ENCODE data around the gene DLG5.

DLG5 gene

DNA sequence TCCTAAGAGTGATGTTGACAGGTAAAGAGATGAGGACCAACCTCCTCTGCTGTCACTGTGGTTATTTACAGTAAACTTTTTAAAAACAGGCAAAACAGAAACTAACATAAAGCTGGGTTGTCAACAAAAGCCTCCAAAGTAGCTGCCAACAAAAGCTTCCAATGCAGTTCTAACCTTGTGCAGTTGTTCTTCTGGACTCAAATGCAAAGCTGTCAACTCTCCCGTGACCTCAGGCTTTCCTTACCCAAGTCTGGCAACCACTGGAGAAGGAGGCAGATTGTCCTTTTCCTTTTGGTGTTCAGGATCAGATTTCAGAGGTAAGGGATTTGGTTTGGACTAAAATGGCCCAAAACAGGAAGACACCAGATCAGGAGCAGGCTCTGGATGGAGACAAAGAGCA, 63.1 kb downstream of the DLG5 start:
- DNase-seq, result no peak

DNA sequence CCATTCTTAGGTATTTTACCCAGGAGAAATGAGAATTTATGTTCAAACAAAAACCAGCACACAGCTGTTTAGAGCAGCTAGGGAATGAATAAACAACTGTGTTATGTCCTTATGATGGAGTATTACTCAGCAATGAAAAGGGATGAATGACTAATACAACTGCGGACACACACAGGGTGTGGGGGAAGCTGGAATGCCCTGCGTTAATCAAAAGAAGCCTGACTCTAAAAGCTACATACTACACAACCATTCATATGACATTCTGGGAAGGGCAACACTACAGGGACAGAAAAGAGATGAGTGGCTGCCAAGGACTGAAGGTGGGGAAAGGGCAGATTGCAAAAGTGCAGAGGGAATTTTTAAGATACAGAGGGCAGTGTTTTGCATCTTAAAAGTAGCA, 64.0 kb downstream of the DLG5 start:
- no peak for DNase-seq

DNA sequence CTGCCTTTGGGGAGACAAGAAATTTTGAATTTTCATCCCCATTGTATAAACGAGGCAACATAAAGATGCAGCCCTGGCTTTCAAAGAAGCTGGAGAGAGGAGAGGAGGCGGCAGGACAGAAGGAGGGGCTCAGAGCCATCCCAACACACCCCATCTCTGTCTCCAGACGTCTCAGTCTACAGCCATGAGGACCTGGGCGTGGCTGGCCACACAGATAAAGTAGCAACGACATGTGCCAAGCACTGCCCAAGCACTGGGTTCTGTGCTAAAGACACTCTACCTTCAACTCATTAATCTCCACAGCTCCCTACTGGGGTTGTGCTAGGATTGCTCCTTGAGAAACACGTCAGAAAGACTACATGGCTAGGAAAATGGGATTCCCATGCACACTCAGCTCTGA, 65.2 kb downstream of the DLG5 start:
- no peak for DNase-seq

DNA sequence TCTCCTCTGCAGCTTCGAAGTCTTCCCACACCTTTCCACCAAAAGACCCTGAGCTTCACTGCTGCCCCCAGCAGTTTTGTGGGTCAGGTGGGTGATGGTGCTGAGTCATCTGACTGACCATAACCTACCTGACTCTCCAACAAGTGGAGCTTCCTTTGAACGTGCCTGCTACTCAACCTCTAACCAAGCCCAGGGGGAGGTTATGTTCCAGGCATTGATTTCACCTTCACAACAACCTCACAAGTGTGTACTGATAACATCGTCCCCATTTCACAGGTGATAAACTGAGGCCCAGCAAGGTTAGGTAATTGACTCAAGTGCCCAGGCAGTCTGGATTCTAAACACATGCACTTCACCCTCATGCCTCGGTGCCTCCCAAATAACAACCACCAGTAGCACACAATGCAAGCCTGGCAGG, 66.7 kb downstream of the DLG5 start:
- no peak for DNase-seq

DNA sequence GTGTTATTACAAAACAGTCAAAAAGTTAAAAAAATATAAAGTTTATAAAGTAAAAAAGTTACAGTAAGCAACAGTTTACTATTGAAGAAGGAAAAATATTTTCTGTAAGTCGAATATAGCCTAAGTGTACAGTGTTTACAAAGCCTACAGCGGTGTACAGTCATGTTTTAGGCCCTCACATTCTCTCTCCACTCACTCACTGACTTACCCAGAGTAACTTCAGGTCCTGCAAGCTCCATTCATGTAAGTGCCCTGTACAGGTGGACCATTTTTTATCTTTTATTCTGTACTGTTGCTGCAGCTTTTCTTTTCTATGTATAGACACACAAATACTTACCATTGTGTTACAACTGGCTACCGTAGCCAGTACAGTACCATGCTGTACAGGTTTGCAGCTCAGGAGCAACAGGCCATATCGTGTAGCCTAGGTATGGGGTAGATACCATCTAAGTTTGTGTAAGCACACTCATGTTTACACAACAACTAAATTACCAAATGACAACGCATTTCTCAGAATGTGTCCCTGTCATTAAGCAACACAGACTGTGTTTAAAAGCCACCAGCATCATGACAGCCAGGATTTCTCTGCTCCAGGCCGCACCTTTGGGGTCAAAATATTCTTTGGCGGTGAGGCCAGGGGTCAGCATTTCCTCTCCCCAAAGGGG, 67.2 kb downstream of the DLG5 start:
- no peak for DNase-seq

DNA sequence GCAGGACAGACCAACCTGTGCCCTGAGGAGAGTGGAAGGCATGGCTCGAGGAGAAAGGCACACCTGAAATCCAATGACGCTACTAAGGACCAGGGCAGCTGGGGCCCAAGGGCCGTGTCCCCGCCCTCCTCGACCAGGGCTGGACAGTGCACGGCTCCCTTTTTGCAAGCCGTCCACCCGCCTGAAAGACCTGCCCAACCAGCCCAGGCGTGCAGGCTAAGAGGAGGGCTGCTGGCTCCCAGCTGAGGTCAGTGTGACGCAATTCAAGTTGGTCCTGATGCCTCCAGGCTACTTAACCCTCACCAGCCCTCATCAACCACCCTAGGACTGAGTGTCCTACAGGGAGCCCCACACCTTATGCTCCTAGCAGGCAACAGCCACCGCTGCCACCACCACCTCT, 69.3 kb downstream of the DLG5 start:
- no peak for DNase-seq

DNA sequence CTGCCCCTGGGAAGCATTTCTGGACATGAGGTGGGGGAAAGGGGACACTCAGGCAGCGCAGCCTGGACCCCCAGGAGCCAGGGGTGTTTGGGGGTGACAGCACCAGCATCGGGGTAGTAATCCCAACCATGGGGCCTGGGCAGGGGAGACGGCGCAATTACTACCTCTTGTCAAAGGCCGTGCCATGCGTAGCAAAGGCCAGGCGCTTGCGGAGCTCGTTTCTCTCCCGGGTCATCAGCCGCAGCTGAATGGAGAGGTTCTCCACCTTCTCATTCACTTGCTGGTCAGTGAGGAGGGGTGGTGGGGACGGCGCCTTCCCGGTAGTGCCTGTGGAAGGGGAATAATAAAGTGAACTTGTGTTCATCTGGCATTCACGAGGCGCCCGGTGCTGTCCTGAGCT, 70.0 kb downstream of the DLG5 start:
- no peak for DNase-seq

DNA sequence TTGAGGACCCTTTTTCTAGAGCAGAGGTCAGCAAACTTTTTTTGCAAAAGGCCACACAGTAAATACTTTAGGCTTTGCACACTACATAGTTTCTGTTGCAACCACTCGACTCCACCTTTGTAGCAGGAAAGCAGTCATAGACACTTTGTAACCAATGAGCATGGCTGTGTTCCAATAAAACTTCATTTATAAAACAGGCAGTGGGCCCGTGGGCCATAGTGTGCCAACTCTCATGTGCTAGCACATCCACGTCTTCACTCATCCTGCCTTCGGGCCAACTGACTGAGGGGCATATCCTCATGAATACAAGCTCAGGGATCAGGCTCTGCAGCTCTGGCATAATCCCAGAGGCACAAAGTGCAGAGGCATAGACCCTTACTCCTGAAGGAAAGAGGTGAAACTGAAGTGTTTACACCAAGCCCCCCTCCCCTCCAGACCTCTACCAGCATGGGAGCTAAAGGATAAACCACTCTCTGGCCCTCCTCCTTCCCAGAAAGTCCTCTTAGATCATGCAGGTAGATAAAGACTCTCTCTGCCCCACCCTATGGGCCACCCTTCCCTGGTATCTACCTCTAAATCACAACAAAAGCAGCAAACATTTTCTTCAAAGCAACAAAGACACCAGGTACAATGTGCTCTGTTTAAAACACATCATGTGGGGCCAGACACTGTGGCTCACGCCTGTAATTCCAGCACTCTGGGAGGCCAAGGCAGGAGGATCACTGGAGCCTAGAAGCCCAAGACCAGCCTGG, 71.0 kb downstream of the DLG5 start:
- no peak for DNase-seq

DNA sequence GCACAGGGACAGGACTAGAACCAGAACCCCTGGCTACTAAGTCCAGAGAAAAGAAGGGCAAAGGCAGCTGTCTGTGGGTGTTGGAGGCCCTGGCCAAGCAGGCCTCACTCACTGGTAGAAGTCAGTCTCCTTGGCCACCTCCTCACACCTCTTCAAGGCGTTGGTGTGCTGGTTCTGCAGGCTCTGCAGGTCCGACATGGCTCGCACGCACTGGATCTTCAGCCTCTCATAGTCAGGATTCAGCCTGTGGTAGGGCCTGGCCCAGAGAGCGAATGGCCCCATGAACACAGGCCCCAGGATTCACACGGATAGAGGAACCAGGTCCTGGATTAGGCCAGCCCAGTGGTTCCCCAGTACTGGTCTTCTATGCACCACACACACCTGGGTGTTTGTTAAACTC, 72.4 kb downstream of the DLG5 start:
- DNase-seq, result no peak

DNA sequence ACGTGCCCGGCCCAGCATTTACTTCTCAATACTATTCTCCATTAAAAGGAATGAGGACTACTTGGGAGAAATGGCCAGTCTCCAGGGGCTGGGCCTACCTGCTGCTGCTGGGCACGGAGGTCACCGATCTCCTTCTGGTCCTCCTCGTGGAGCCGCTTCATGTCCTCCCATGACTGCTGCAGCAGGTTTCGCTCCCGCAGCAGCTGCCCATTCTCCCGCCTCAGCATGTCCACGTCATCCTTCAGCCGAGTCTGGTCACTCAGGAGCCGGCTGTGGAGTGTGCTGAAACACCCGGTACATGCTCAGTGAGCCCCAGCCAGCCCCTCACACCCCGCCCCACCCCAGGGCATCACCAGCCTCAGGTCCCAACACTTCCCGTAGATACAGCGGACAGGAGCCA, 73.3 kb downstream of the DLG5 start:
- no peak for DNase-seq

DNA sequence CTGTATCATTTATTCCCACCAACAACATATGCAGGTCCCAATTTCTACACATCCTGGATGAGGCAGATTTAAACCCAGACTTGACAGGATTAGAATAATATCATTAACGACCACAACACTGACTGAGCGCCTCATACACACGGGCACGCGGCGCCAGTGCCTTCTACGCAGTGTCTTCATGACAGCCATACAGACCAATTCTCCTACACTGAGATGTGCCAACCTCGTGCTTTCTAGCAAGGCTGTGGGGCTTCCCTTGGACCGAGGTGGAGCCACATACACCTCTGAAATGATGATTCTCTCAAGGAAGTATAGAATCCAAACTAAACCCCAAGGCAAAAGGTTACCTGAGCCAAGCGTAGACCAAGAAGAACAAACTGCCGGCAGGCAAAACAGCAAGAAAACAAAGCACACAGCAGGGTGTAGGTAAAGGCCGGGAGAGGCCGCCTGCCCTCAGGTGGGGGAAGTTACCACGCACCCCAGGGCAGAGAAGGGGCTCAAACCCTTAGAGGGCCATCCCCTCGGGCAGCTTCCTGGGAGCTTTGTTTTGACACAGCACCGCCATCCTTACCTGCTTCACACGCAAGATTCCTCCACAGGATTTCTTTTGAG, 75.8 kb downstream of the DLG5 start:
- DNase-seq, result no peak

DNA sequence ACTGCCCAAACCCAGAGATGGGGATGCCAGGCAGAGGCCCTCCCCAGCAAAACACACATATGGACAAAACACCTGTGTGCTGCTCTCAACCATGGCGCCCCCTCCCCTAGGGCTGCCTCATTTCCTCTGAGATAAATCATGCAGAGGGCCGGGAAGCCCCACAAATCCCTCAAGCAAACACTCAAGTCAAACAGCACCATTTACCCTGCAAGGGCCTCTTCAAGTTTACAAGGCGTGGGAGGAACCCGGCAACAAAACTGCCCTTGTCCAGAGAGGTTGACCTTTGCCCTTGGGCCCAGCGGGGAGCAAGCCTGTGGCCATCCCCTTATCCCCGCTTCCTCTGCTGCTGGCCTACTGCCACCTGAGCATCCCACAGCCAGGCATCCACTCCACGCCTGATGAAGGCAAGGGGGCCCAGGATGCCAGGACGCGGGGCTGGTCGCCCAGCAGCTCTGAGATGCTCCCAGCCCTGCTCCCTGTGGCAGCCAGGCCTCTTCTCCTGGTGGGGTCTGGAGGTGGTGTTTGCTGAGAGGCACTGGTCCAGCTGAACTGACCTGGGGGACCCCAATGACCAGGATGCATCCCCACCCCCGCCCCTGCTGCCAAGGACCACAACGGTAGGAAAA, 77.4 kb downstream of the DLG5 start:
- no peak for DNase-seq

DNA sequence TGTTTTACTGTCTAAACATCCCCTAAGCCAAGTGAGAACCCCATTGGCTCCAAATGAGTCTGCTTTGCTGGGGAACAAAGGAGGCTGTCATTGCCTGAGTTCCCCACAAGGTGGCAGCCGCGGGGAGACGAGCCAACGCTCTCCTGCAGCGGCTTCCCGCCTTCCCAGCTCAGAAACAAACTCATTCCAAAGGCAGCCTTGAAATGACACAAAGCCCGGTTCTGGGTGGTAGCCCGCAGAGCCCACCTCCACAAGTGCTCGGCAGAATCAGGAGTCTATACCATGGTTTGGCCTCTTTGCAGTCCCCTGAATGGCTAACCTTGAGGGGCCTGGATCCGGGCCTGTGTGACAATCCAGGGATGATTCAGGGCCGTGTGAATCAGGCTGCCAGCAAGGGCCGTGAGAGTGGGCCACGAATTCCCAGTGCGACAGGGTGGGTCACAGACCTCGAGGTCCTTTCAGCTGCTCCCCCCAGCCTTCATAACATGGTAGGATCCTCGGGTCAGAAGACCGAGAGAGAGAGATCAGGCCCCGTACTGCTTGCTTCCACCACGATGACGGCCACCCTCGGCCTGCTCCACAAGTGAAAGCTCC, 79.7 kb downstream of the DLG5 start:
- DNase-seq, result peak; percentile 64

DNA sequence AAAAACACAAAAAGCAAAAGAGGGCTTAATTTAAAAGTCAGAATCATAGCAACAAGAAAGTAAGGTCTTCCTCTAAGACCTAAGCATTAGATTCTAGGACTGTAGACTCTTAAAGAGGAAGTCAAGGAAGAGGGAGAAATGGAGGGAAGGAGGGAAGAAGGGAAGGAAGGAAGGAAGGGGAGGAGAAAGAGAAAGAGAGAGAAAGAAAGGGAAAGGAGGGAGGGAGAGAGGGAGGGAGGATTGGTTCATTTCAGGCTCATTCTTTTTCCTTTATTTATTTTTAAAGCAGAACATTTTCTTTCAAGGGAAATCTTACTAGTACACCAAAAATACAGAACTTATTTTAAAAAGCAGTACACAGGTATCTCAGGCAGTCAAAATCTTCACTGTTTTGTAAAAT, 81.1 kb downstream of the DLG5 start:
- DNase-seq, result no peak

DNA sequence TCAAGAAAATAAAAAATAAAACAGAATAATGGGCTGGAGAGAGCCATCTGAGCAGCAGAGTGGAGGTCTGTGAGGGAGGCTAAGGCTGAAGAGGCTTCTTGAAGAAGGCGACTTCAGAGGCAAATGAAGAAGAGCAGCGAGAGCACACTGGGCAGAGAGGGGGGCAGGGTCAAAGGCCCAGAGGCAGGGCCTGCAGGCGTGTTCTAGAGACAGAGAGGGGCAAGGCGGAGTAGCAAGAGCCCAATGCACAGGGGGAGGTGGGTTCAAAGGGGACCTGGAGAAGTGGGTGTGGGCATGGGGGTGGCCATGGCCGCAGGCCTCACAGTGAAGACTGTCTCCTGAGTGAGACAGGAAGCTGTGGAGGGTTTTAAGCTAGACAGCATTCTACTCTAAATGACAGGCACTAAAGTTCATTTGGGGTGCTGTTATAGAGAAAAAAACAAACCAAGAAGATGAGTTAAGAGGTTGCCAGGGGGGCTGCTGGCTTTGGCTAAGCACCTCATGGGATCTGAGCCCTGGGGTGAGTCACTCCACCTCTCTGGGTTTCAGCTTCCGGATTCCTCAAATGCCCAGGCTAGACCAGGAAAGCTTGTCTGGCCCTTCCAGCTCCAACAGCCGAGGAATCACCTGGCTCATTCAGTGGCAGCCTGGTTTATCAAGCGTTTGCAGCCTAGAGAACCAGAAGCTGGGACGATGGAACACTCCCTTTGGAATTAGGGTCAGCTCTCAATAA, 81.7 kb downstream of the DLG5 start:
- DNase-seq, result no peak

DNA sequence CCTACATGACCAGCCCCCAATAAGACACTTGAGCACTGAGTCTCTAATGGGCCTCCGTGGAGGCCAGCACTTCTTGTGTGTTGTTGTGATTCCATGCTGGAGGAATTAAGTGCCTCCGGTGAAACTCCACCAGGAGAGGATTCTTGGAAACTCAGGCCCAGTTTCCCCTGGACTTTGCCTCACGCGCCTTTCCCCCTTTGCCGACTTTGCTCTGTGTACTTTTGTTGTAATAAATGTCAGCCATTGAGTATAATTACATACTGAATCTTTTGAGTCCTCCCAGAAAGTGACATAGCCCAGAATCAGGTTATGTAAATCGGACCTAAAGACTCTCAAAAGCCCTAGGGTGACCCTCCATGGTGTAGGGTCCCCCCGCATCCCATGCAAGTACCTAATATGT, 82.4 kb downstream of the DLG5 start:
- DNase-seq, result no peak

DNA sequence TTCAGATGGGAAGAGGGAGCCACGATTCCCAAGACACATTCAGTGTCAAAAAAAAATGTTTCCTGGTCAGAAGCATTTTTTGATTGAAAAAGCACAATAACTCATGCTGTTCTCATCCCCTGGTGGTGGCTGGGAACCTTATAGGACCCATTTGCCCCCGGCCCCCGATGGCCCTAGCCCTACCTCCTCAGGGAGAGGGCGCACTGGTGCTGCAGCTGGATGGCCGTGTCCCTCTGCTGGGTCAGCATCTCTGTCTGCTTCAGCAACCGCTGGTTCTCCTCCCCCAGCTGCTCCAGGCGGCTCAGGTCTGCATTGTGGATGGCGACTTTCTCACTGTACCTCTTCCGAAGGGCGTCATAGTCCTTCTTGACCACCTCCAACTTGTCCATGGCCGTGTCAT, 83.3 kb downstream of the DLG5 start:
- DNase-seq, result no peak

DNA sequence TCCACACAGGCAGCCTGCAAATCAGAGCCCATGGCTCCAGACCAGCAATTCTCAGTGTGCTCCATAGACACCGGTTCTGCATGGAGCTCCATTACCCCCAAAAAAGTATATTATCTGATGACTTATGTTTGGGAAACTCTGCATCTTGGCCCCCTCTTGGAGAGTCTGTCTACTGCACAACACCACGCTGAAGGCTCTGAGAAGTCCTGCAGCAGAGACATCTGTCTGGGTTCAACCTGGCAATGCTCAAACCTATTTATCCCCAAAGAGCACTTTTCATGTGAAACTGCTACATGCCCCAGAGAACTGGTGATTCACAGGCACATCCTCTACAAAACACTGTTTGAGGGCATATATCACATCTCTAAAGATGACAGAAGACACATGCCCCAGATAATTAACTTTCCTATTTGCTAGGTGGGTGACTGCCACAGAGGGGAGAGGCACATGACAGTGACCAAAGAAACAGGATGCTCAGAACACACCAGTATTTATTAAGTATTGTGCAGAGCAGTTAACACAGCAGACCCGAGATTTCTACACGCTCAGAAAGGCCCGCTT, 83.8 kb downstream of the DLG5 start:
- no peak for DNase-seq

DNA sequence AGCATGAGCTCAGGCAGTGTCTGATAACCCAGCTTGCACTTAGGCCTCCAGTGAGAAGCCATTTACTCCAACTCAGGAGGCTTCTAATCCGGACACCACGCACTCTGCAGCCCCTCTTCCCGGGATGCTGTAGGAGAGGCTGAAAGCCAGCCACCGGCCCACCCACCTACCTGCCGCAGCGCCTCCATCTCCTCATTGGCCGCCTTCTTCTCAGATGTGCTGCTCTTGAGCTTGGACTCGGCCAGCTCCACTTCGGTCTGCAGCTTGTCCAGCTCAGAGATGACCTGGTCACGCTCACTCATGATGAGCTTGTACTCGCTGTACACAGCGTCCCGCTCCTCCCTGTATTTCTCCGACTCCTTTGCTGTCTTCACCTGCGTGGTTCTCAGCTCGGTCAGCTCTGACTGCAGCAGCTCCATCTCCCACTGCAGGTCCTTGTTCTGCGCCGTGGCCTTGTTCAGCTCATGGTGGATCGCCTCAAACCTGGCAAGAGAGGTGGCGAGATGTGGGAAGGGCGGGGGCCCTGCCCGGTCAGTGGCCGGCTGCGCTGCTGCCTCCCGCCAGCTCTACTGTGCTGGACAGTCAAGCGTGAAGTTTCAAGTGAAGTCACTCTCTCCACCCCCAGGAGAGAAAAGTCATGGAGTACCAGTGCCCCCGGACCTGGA, 84.7 kb downstream of the DLG5 start:
- no peak for DNase-seq

DNA sequence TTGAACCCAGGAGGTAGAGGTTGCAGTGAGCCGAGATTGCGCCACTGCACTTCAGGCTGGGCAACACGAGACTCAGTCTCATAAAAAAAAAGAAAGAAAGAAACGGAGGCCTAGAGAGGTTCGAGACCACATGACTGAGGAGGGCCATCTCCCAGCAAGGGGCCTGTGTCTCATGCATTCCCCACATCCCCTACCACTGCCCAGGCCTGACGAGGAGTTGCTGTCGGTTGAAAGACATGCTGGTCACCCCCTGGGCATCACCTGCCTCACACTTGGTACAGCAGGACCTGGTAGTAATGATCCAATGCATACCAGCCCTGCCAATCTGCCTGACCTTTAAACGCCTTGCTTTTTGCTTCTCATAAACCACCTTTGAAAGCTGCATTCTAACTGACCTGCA, 85.9 kb downstream of the DLG5 start:
- DNase-seq, result no peak

DNA sequence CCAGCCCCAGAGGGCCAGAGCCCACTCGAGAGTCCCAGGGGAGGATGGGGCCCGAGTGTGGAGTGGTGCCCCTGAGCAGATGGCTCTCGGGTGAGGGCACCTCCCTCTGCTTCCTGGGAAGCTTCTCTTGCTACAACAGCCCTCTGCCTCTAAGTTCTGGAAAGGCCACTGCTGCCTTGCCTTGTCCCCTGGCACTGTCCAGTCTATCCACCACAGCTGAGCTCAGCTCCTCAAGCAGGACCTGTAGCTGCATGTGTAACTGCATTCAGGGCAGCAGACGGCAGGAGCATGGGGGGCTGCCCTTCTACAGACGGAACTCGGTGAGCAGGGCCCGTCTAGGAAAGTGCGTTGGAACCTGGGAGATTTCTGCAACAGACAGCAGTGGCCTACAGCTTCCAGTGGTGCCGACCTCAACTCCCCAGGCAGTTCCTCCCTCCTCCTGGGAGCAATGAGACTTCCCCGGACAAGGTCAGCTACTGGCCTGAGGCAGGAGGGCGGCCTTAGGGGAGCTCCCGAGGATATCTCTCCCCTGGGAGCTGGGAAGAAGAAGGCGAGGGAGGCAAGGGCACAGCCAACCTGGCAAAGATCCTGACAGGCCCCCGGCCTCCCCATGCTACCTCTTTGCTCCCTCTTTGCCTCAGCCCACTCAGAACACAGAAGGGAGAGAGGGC, 88.5 kb downstream of the DLG5 start:
- DNase-seq, result no peak
